HepG2 (cell line): ENCODE results near the gene MAP3K19.

Experiments
- HES4 ChIP-seq: sonication (generic); formaldehyde crosslinking; IDR thresholded peaks from 2 replicates; pipeline ENCODE4 v1.9.0; 2021; ENCODE audit warnings: mild to moderate bottlenecking, missing genetic modification reagents, borderline replicate concordance
- HOXA9 ChIP-seq: sonication (generic); formaldehyde crosslinking; IDR thresholded peaks from 2 replicates; pipeline ENCODE4 v1.8.1; 2022; ENCODE audit warnings: missing genetic modification reagents, mild to moderate bottlenecking, moderate library complexity, borderline replicate concordance
- ZFP82 ChIP-seq: sonication (generic); formaldehyde crosslinking; IDR thresholded peaks from 2 replicates; pipeline ENCODE4 v1.5.1; 2020; ENCODE audit warnings: mild to moderate bottlenecking, missing genetic modification reagents, borderline replicate concordance
- ZKSCAN1 ChIP-seq: fragments of 150-350 bp; IDR thresholded peaks from 2 replicates; pipeline ENCODE4 v1.6.1; 2014; ENCODE audit warnings: low read length
- TF ChIP-seq, protein P1 (sequence below): sonication (generic); formaldehyde crosslinking; IDR thresholded peaks from 2 replicates; pipeline ENCODE4 v1.4.0; 2020; ENCODE audit warnings: low read depth, mild to moderate bottlenecking, missing genetic modification reagents
- TF ChIP-seq, protein P2 (sequence below): sonication (generic); formaldehyde crosslinking; IDR thresholded peaks from 2 replicates; pipeline ENCODE4 v1.5.1; 2020; ENCODE audit warnings: mild to moderate bottlenecking, moderate library complexity, missing genetic modification reagents
- TF ChIP-seq, protein P3 (sequence below): sonication (generic); formaldehyde crosslinking; IDR thresholded peaks from 2 replicates; pipeline ENCODE4 v1.5.0; 2020; ENCODE audit warnings: mild to moderate bottlenecking, missing genetic modification reagents, moderate library complexity

DNA sequence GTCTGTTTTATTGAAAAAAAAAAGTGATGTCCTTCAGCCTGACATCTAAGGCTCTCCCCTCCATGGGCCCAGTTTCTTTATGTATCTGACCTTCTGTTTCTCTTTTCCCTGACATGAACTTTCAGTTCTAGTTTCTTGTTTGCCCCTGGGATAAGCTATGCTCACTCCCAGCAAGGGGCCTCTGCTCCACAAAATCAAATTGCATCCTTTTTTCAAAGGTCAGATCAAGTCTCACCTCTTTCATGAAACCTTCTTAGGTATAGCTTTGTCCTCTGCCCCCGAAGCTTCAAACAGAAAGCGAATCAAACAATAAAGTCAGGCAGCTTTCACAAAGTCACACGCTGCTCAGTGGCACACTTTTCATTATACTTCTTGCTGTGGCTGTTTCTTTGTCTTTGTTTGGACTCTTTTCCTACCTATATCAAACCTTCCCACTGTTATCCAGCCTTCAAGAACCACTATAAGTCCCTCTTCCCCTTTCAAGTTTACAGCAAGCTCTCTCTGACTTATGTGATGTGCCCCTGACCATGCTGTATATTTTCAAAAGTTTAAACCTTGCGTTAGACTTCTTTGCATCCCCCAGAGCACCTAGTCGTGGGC is 23.3 kb downstream of the MAP3K19 start:
- TF ChIP-seq, protein P1, sequence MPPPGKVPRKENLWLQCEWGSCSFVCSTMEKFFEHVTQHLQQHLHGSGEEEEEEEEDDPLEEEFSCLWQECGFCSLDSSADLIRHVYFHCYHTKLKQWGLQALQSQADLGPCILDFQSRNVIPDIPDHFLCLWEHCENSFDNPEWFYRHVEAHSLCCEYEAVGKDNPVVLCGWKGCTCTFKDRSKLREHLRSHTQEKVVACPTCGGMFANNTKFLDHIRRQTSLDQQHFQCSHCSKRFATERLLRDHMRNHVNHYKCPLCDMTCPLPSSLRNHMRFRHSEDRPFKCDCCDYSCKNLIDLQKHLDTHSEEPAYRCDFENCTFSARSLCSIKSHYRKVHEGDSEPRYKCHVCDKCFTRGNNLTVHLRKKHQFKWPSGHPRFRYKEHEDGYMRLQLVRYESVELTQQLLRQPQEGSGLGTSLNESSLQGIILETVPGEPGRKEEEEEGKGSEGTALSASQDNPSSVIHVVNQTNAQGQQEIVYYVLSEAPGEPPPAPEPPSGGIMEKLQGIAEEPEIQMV (CRISPR knock-in tag) = no peak
- TF ChIP-seq ZKSCAN1 = no peak
- TF ChIP-seq, protein P2, sequence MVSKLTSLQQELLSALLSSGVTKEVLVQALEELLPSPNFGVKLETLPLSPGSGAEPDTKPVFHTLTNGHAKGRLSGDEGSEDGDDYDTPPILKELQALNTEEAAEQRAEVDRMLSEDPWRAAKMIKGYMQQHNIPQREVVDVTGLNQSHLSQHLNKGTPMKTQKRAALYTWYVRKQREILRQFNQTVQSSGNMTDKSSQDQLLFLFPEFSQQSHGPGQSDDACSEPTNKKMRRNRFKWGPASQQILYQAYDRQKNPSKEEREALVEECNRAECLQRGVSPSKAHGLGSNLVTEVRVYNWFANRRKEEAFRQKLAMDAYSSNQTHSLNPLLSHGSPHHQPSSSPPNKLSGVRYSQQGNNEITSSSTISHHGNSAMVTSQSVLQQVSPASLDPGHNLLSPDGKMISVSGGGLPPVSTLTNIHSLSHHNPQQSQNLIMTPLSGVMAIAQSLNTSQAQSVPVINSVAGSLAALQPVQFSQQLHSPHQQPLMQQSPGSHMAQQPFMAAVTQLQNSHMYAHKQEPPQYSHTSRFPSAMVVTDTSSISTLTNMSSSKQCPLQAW (CRISPR knock-in tag) = no peak
- TF ChIP-seq HOXA9 (CRISPR knock-in tag) = no peak
- no peak for TF ChIP-seq HES4 (CRISPR knock-in tag)
- TF ChIP-seq, protein P3, sequence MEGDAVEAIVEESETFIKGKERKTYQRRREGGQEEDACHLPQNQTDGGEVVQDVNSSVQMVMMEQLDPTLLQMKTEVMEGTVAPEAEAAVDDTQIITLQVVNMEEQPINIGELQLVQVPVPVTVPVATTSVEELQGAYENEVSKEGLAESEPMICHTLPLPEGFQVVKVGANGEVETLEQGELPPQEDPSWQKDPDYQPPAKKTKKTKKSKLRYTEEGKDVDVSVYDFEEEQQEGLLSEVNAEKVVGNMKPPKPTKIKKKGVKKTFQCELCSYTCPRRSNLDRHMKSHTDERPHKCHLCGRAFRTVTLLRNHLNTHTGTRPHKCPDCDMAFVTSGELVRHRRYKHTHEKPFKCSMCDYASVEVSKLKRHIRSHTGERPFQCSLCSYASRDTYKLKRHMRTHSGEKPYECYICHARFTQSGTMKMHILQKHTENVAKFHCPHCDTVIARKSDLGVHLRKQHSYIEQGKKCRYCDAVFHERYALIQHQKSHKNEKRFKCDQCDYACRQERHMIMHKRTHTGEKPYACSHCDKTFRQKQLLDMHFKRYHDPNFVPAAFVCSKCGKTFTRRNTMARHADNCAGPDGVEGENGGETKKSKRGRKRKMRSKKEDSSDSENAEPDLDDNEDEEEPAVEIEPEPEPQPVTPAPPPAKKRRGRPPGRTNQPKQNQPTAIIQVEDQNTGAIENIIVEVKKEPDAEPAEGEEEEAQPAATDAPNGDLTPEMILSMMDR (CRISPR knock-in tag) = no peak
- TF ChIP-seq ZFP82 (CRISPR knock-in tag) = no peak
